HEK293 (cell line): ENCODE results near the gene SSBP2.

Experiments
- CTCF ChIA-PET: fragments of 350-600 bp; formaldehyde crosslinking; extraction: SDS; loops from one replicate; lab custom pipeline; 2021; ENCODE audit warnings: antibody characterized with exemption; lab: Yijun Ruan, JAX
- POLR2A ChIA-PET: fragments of 300-600 bp; formaldehyde crosslinking; extraction: SDS; loops from one replicate; lab custom pipeline; 2020; ENCODE audit warnings: antibody characterized with exemption, inconsistent platforms; lab: Yijun Ruan, JAX
- H3K27ac ChIP-seq: fragments of 200-500 bp; sonication (Bioruptor generic); 2 replicates; pipeline ENCODE4 v1.5.1; 2014; ENCODE audit warnings: low read depth, low read length, control low read depth, inconsistent platforms; ENCODE audit errors: extremely low read depth
- H3K36me3 ChIP-seq, 2 experiments: fragments of 200-500 bp in 1 of 2; sonication (Bioruptor generic) in 1 of 2; 1 replicate in 1 of 2; 2 replicates in 1 of 2; pipeline ENCODE4 v1.5.1; 2014 to 2017; ENCODE audit warnings: inconsistent platforms in 2 of 2, low read length in 2 of 2; ENCODE audit not compliant: control insufficient read depth in 2 of 2, insufficient read depth in 1 of 2
- H3K4me1 ChIP-seq: fragments of 200-500 bp; sonication (Bioruptor generic); 2 replicates; pipeline ENCODE4 v1.5.1; 2014; ENCODE audit warnings: mild to moderate bottlenecking, low read length, inconsistent platforms; ENCODE audit not compliant: control insufficient read depth, insufficient read depth
- H3K4me3 ChIP-seq: 2 replicates; pipeline ENCODE4 v1.5.1; 2011; ENCODE audit warnings: low read depth, mild to moderate bottlenecking, control low read depth, low read length, moderate library complexity
- H3K9me3 ChIP-seq: fragments of 200-500 bp; sonication (Bioruptor generic); 2 replicates; pipeline ENCODE4 v1.5.1; 2014; ENCODE audit warnings: low read depth, low read length, inconsistent platforms; ENCODE audit not compliant: control insufficient read depth, insufficient read depth
- MZF1 ChIP-seq: fragments of 450-650 bp; formaldehyde crosslinking; IDR thresholded peaks from 2 replicates; pipeline ENCODE4 v1.5.1; 2017; ENCODE audit warnings: missing biosample characterization, missing genetic modification characterization, borderline replicate concordance
- ZFP37 ChIP-seq: fragments of 450-650 bp; formaldehyde crosslinking; IDR thresholded peaks from 2 replicates; pipeline ENCODE4 v1.5.1; 2016; ENCODE audit warnings: missing biosample characterization, missing genetic modification characterization
- ZNF311 ChIP-seq: fragments of 450-650 bp; formaldehyde crosslinking; IDR thresholded peaks from 2 replicates; pipeline ENCODE4 v1.5.1; 2017; ENCODE audit warnings: missing biosample characterization, missing genetic modification characterization, borderline replicate concordance
- ZNF544 ChIP-seq: fragments of 450-650 bp; formaldehyde crosslinking; IDR thresholded peaks from 2 replicates; pipeline ENCODE4 v1.5.0; 2017; ENCODE audit warnings: missing biosample characterization, missing genetic modification characterization
- ZNF548 ChIP-seq: fragments of 450-650 bp; formaldehyde crosslinking; IDR thresholded peaks from 2 replicates; pipeline ENCODE4 v1.5.1; 2016; ENCODE audit warnings: missing biosample characterization, missing genetic modification characterization
- ZNF768 ChIP-seq: fragments of 450-650 bp; formaldehyde crosslinking; IDR thresholded peaks from 2 replicates; pipeline ENCODE4 v1.5.1; 2018; ENCODE audit warnings: missing biosample characterization, mild to moderate bottlenecking, missing genetic modification characterization
- ZXDB ChIP-seq: fragments of 450-650 bp; formaldehyde crosslinking; IDR thresholded peaks from 2 replicates; pipeline ENCODE4 v1.5.1; 2016; ENCODE audit warnings: missing biosample characterization, missing genetic modification characterization
- TF ChIP-seq, protein P1 (sequence below): fragments of 450-650 bp; formaldehyde crosslinking; IDR thresholded peaks from 2 replicates; pipeline ENCODE4 v1.5.1; 2016; ENCODE audit warnings: missing biosample characterization, missing genetic modification characterization
- TF ChIP-seq, protein P2 (sequence below): IDR thresholded peaks from 2 replicates; pipeline ENCODE4 v1.6.1; 2011; ENCODE audit warnings: mild to moderate bottlenecking, low read depth, low read length, borderline replicate concordance
- TF ChIP-seq, protein P3 (sequence below): fragments of 450-650 bp; formaldehyde crosslinking; IDR thresholded peaks from 2 replicates; pipeline ENCODE4 v1.5.1; 2016; ENCODE audit warnings: missing biosample characterization, missing genetic modification characterization
- TF ChIP-seq, protein P4 (sequence below): fragments of 450-650 bp; formaldehyde crosslinking; IDR thresholded peaks from 2 replicates; pipeline ENCODE4 v1.5.1; 2016; ENCODE audit warnings: missing biosample characterization, missing genetic modification characterization, borderline replicate concordance

The SSBP2 gene

DNA sequence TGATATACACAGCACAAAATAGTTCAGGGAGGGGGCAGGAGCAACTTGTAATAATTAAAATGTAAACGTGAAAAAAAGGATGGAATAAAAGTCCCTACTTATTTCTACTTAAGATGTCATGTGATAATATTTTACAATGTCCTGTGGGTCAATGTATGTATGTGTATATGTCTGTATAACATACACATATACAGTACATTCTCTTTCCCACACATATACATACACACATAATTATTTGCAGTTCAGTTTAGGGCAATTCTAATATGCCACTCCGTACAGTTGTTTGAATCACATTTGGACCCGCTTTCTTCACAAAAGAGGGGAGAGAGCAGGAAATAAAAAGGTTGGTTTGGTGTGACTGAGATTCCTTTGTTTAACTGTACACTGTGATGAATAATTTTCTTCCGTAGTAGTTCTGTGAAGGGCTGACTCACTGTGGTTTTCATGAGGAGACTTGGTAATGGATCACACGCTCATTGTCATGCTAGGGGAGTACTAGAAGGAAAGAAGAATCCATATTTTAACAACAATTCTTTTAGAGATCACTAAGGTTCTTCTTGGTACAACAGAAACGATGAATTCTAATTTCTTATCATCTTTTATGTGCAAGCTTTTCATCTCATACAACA is 330.7 kb downstream of the SSBP2 start (continued):
- TF ChIP-seq, protein P1, sequence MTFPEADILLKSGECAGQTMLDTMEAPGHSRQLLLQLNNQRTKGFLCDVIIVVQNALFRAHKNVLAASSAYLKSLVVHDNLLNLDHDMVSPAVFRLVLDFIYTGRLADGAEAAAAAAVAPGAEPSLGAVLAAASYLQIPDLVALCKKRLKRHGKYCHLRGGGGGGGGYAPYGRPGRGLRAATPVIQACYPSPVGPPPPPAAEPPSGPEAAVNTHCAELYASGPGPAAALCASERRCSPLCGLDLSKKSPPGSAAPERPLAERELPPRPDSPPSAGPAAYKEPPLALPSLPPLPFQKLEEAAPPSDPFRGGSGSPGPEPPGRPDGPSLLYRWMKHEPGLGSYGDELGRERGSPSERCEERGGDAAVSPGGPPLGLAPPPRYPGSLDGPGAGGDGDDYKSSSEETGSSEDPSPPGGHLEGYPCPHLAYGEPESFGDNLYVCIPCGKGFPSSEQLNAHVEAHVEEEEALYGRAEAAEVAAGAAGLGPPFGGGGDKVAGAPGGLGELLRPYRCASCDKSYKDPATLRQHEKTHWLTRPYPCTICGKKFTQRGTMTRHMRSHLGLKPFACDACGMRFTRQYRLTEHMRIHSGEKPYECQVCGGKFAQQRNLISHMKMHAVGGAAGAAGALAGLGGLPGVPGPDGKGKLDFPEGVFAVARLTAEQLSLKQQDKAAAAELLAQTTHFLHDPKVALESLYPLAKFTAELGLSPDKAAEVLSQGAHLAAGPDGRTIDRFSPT (tag by site-specific recombination): no peak
- TF ChIP-seq ZXDB (tag by site-specific recombination) (no peak), ZNF548 (tag by site-specific recombination) (no peak)

DNA sequence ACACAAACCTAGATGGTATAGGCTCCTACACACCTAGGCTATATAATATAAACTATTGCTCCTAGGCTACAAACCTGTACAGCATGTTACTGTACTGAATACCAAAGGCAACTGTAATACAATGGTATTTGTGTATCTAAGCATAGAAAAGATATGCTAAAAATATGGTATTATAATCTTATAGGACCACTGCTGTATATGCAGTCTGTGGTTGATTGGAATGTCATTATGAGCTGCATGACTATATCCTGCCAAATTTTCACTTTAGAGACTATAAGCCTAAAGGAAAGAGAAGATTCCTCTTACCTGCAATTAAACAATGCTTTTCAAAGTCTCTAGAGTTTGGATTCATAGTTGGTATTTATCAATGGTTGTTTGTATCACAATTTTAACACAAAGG is 332.3 kb downstream of the SSBP2 start:
- CTCF ChIA-PET: no interaction called here
- POLR2A ChIA-PET: no interaction called here
- no peak overlapping the region for H3K27ac ChIP-seq

More for the DNA sequence above, 332.3 kb downstream of the SSBP2 start:
- TF ChIP-seq, protein P2, sequence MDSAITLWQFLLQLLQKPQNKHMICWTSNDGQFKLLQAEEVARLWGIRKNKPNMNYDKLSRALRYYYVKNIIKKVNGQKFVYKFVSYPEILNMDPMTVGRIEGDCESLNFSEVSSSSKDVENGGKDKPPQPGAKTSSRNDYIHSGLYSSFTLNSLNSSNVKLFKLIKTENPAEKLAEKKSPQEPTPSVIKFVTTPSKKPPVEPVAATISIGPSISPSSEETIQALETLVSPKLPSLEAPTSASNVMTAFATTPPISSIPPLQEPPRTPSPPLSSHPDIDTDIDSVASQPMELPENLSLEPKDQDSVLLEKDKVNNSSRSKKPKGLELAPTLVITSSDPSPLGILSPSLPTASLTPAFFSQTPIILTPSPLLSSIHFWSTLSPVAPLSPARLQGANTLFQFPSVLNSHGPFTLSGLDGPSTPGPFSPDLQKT: no peak
- TF ChIP-seq ZFP37 (tag by site-specific recombination) (no peak), MZF1 (tag by site-specific recombination) (no peak), ZNF768 (tag by site-specific recombination) (no peak), ZNF311 (no peak), ZNF544 (tag by site-specific recombination) (no peak)
- TF ChIP-seq, protein P3, sequence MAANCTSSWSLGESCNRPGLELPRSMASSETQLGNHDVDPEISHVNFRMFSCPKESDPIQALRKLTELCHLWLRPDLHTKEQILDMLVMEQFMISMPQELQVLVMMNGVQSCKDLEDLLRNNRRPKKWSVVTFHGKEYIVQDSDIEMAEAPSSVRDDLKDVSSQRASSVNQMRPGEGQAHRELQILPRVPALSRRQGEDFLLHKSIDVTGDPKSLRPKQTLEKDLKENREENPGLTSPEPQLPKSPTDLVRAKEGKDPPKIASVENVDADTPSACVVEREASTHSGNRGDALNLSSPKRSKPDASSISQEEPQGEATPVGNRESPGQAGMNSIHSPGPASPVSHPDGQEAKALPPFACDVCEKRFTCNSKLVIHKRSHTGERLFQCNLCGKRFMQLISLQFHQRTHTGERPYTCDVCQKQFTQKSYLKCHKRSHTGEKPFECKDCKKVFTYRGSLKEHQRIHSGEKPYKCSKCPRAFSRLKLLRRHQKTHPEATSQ (tag by site-specific recombination): no peak
- TF ChIP-seq, protein P4, sequence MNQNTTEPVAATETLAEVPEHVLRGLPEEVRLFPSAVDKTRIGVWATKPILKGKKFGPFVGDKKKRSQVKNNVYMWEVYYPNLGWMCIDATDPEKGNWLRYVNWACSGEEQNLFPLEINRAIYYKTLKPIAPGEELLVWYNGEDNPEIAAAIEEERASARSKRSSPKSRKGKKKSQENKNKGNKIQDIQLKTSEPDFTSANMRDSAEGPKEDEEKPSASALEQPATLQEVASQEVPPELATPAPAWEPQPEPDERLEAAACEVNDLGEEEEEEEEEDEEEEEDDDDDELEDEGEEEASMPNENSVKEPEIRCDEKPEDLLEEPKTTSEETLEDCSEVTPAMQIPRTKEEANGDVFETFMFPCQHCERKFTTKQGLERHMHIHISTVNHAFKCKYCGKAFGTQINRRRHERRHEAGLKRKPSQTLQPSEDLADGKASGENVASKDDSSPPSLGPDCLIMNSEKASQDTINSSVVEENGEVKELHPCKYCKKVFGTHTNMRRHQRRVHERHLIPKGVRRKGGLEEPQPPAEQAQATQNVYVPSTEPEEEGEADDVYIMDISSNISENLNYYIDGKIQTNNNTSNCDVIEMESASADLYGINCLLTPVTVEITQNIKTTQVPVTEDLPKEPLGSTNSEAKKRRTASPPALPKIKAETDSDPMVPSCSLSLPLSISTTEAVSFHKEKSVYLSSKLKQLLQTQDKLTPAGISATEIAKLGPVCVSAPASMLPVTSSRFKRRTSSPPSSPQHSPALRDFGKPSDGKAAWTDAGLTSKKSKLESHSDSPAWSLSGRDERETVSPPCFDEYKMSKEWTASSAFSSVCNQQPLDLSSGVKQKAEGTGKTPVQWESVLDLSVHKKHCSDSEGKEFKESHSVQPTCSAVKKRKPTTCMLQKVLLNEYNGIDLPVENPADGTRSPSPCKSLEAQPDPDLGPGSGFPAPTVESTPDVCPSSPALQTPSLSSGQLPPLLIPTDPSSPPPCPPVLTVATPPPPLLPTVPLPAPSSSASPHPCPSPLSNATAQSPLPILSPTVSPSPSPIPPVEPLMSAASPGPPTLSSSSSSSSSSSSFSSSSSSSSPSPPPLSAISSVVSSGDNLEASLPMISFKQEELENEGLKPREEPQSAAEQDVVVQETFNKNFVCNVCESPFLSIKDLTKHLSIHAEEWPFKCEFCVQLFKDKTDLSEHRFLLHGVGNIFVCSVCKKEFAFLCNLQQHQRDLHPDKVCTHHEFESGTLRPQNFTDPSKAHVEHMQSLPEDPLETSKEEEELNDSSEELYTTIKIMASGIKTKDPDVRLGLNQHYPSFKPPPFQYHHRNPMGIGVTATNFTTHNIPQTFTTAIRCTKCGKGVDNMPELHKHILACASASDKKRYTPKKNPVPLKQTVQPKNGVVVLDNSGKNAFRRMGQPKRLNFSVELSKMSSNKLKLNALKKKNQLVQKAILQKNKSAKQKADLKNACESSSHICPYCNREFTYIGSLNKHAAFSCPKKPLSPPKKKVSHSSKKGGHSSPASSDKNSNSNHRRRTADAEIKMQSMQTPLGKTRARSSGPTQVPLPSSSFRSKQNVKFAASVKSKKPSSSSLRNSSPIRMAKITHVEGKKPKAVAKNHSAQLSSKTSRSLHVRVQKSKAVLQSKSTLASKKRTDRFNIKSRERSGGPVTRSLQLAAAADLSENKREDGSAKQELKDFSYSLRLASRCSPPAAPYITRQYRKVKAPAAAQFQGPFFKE (tag by site-specific recombination): no peak
- Histone ChIP-seq H3K36me3 (no peaks in the 10 kb centered on the region), H3K9me3 (no peaks in the 10 kb centered on the region), H3K4me1 (peaks cover 15% of the 10 kb centered on the region), H3K4me3 (no peak overlapping the region)
